Cardiac muscle cell (in vitro differentiated cells and primary cell): ENCODE measurements around the gene PRKAG2. TPM values are rescaled to one million over a fixed set of nuclear protein-coding genes. Genes with fewer than 3 reads are reported as not detected.

Experiments
- DNase-seq, 2 donors: peaks; one replicate each; pipeline versions ENCODE4 v3.0.0 to v3.0.0-alpha.2; 2010 to 2017; ENCODE audit warnings: low read depth in 1 of 2, low spot score in 1 of 2
- H3K27ac ChIP-seq: fragments of 200-600 bp; sonication (generic); 2 replicates; pipeline ENCODE4 v1.5.1; 2016
- H3K27me3 ChIP-seq: fragments of 200-600 bp; sonication (generic); 2 replicates; pipeline ENCODE4 v1.6.0; 2016; ENCODE audit warnings: control low read depth
- H3K36me3 ChIP-seq: fragments of 200-600 bp; sonication (generic); 2 replicates; pipeline ENCODE4 v1.5.1; 2016; ENCODE audit warnings: control low read depth
- H3K4me1 ChIP-seq: fragments of 200-600 bp; sonication (generic); 2 replicates; pipeline ENCODE4 v1.8.1; 2017; ENCODE audit warnings: low read depth, mild to moderate bottlenecking, mixed run types
- H3K4me3 ChIP-seq: fragments of 200-600 bp; sonication (generic); 2 replicates; pipeline ENCODE4 v1.5.1; 2016; ENCODE audit warnings: mild to moderate bottlenecking
- H3K9me3 ChIP-seq: fragments of 200-600 bp; sonication (generic); 2 replicates; pipeline ENCODE4 v1.5.1; 2017; ENCODE audit warnings: low read depth, mild to moderate bottlenecking, control low read depth
- polyA plus RNA-seq: library from polyadenylated mRNA; unstranded; fragments of >200 nt; fragmentation: Nextera tagmentation; extraction: Ambion mirVana; gene quantifications from 2 replicates; pipeline ENCODE4 v1.2.1, GENCODE V29; 2016
- total RNA-seq: library from RNA; depleted of rRNA; stranded (reverse); fragments of >200 nt; gene quantifications from 2 replicates; pipeline ENCODE4 v1.2.3, GENCODE V29; 2016
- TF ChIP-seq, protein P1 (sequence below): IDR thresholded peaks from 2 replicates; pipeline ENCODE4 v1.5.1; 2012; ENCODE audit warnings: low read depth, mild to moderate bottlenecking, low read length

PRKAG2 gene
- total and polyA plus RNA-seq, 2 experiments from 2014 or later = 43.4 to 85.3 TPM

GRCh38 chr7:151865070-151865670 is 11.7 kb downstream of the PRKAG2 start:
- Histone ChIP-seq H3K4me3 (no peak overlapping the region), H3K27ac (no peak overlapping the region), H3K36me3 (no peaks in the 10 kb centered on the region), H3K27me3 (no peaks in the 10 kb centered on the region), H3K4me1 (no peaks in the 10 kb centered on the region), H3K9me3 (no peaks in the 10 kb centered on the region)
- TF ChIP-seq, protein P1, sequence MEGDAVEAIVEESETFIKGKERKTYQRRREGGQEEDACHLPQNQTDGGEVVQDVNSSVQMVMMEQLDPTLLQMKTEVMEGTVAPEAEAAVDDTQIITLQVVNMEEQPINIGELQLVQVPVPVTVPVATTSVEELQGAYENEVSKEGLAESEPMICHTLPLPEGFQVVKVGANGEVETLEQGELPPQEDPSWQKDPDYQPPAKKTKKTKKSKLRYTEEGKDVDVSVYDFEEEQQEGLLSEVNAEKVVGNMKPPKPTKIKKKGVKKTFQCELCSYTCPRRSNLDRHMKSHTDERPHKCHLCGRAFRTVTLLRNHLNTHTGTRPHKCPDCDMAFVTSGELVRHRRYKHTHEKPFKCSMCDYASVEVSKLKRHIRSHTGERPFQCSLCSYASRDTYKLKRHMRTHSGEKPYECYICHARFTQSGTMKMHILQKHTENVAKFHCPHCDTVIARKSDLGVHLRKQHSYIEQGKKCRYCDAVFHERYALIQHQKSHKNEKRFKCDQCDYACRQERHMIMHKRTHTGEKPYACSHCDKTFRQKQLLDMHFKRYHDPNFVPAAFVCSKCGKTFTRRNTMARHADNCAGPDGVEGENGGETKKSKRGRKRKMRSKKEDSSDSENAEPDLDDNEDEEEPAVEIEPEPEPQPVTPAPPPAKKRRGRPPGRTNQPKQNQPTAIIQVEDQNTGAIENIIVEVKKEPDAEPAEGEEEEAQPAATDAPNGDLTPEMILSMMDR = no peak
- no peak for DNase-seq

DNA sequence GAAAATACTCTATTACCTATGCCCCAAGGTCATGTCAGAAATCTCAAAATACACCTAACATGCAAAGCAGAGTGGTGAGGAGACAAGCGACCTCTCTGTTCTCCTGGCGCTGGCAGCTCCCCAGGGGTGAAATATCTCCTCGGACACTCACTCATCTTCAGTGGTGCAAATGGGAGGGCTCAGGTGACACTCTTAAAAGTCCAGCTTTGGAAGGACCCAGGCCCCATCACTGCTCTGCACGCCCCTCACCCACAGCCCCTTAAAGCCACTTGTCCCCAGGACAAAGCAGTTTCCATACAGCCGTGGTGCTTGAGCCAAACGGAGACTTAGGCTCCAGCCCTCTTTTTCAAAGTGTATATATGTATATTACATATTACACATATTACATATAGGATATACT is 12.4 kb downstream of the PRKAG2 start:
- H3K4me1 ChIP-seq = no peaks in the 10 kb centered on the region
- no peak overlapping the region for H3K4me3 ChIP-seq
- H3K27me3 ChIP-seq = no peaks in the 10 kb centered on the region
- no peak overlapping the region for H3K27ac ChIP-seq
- H3K9me3 ChIP-seq = no peaks in the 10 kb centered on the region
- H3K36me3 ChIP-seq = no peaks in the 10 kb centered on the region
- TF ChIP-seq, protein P1 = no peak
- no peak for DNase-seq

DNA sequence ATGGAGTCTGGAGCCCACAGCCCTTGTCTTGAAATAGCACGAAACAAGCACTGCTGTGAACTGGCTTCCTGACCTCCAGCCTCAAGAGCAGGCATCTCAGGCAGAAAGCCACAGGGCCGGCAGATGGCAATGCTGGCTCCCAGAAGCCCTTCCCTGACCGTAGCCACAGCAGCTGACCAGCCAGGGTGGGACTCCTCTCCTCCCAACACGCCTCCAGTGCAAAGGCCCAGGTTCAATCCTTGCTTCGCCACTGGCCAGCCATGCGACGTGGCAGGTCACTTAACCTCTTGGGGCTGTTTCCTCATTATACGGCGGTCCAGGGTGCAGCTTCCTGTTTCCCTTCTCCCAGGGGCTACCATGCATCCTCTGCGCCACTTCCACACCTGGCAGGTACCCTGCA is 12.8 kb downstream of the PRKAG2 start:
- TF ChIP-seq, protein P1 = no peak
- DNase-seq = no peak
- no peaks in the 10 kb centered on the region for H3K27me3 ChIP-seq

DNA sequence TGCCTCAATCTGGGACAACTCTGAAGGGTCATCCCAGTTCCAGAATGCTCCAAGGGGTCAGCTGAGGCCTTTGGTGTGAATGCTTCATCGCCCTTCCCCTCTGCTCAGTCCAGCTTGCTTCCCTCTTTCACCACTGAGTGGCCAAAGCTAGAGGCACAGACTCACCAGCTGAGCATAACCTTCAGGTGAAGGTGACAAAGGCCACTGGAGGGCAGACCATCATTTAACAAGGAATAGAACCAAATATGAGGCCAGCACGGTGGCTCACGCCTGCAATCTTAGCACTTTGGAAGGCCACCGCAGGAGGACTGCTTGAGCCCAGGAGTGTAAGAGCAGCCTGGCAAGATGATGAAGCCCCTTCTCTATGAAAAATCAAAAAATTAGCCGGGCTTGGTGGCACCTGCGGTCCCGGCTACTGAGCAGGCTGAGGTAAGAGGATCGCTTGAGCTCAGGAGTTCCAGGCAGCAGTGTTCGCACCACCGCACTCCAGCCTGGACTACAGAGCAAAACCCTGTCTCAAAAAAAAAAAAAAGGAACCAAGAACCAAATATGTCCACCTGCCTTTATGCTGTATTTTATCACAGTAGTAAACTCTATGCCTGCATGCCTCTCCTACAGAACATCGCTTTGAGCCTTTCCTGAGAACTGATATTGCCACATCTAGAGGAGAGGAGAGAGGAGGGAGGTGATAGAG is 13.4 kb downstream of the PRKAG2 start:
- no peaks in the 10 kb centered on the region for H3K9me3 ChIP-seq
- H3K4me3 ChIP-seq = no peak overlapping the region
- DNase-seq = peak in 1 of 2 donors; percentile 19
- TF ChIP-seq, protein P1 = no peak
- H3K36me3 ChIP-seq = no peaks in the 10 kb centered on the region
- no peak overlapping the region for H3K27ac ChIP-seq
- no peaks in the 10 kb centered on the region for H3K4me1 ChIP-seq
- no peaks in the 10 kb centered on the region for H3K27me3 ChIP-seq

More for the DNA sequence above, 12.8 kb downstream of the PRKAG2 start:
- no peaks in the 10 kb centered on the region for H3K9me3 ChIP-seq
- H3K4me3 ChIP-seq = no peak overlapping the region
- H3K27ac ChIP-seq = no peak overlapping the region
- no peaks in the 10 kb centered on the region for H3K36me3 ChIP-seq
- H3K4me1 ChIP-seq = no peaks in the 10 kb centered on the region

DNA sequence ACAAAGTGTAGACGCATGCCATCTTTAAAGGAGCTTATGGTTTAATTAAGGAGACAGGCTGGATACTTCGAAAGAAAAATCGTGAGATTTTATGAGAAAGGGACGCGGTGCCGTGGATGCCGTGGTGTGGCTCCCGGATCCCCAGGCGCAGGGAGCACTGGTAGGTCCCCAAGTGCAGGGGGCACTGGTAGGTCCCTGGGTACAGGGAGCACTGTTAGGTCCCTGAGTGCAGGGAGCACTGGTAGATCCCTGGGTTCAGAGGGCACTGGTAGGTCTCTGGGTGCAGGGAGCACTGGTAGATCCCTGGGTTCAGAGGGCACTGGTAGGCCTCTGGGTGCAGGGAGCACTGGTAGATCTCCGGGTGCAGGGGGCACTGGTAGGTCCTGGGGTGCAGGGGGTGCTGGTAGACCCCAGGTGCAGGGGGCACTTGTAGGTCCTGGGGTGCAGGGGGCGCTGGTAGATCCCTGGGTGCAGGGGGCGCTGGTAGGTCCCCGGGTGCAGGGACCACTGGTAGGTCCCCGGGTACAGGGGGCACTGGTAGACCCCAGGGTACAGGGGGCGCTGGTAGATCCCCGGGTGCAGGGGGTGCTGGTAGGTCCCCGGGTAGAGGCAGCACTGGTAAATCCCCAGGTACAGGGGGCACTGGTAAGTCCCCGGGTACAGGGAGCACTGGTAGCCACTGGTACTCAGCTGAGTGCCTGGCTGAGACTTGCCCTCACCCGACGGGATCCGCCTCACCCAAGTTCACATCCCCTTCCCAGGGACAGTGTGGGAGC is 14.1 kb downstream of the PRKAG2 start:
- no peak overlapping the region for H3K27ac ChIP-seq
- no peak overlapping the region for H3K4me3 ChIP-seq
- DNase-seq = no peak
- TF ChIP-seq, protein P1 = no peak
- no peaks in the 10 kb centered on the region for H3K4me1 ChIP-seq
- H3K27me3 ChIP-seq = no peaks in the 10 kb centered on the region
- H3K36me3 ChIP-seq = no peaks in the 10 kb centered on the region
- no peaks in the 10 kb centered on the region for H3K9me3 ChIP-seq
